NCI-H226 (cell line): ENCODE measurements around the gene GORASP2.

Experiments used
- DNase-seq: peaks from one replicate; pipeline ENCODE4 v3.0.0-alpha.2; 2015

The GORASP2 gene

DNA sequence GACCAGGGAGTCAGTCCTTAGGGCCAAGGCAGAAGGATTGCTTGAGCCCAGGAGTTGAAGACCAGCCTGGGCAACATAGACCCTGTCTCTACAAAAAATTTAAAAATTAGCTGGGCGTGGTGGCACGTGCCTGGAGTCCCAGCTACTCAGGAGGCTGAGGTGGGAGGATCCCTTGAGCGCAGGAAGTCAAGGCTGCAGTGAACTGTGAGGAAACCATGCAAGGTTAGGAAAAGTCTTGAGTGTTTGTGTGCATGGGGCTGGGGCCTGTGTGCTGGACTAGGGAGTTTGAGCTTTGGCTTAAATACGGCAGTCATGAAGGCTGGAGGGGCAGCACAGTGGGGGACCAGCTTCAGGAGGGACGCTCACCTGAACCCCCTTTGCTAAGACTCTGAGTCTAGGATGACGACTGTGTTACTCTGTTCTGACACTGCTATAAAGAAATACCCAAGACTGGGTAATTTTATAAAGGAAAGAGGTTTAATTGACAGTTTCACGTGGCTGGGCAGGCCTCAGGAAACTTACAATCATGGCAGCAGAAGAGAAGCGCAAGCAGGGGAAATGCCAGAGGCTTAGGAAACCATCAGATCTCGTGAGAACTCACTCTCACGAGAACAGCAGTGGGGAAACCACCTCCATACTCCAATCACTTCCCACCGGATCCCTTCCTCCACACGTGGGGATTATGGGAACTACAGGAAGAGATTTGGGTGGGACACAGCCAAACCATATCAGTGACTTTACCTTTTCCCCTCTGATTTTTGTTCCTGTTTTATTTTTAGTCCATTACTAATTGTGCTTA is 39.4 kb downstream of the GORASP2 start:
- DNase-seq = no peak

DNA sequence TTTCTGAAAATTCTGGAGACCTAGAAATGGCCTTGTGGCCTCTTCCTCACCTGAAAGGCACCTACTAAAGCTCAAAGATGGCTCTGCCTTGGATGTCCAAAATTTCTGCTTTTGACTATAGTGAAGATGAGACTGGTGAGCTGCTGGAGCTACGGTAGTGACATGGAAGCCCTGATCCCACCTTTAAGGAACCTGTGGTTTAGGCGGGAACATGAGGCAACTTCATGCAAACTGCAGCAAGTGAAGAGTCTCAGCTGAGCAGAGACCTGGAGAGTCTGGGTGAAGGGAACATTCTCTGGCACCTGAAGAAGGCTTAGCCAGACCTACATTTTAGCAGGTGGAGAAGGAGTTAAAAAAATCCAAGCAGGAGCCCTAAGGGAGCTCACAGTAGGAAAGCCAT is 40.0 kb downstream of the GORASP2 start:
- no peak for DNase-seq

DNA sequence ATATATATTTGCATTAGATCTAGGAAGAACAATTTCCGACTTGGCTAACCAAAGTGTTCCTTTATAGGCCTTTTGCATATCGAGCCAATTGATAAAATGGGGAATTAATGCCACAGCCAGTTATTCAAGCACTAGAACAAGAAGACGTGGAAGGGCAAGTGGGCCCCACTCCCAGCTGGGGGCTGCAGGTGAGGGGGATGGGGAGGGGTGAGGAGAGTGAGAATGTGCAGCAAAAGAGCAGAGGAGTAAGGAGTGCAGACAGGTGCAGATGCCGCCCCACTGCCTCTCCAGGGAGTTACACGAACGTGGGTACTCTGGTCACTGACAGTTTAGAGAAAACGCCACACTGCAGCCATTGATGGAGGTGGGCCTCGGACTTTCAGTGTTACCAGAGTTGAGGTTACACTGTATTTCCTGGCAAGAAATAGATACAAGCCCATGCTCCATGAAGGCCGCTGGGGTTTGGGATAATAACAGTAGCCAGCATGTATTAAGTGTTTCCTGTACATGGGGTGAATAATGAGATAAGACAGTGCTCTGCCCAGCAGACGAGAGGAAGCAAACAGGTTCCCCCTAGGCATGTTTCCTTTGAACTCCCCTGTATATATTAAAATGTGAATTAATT is 40.9 kb downstream of the GORASP2 start:
- no peak for DNase-seq

DNA sequence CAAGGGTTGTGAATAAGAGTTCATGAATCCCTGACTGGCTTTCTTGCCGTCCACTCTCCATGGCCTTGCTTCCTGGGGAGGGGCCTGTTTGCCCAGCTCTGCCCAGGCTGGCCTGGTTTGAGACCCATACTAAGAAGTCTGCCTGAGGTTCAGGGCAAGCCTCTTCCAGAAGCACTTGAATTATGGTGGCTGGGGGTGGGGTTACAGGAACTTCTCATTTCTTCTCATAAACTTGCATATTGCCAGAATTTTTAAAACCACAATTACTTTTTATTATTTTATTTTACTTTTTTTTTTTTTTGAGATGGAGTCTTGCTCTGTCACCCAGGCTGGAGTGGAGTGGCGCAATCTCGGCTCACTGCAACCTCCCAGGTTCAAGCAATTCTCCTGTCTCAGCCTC is 42.0 kb downstream of the GORASP2 start:
- no peak for DNase-seq

DNA sequence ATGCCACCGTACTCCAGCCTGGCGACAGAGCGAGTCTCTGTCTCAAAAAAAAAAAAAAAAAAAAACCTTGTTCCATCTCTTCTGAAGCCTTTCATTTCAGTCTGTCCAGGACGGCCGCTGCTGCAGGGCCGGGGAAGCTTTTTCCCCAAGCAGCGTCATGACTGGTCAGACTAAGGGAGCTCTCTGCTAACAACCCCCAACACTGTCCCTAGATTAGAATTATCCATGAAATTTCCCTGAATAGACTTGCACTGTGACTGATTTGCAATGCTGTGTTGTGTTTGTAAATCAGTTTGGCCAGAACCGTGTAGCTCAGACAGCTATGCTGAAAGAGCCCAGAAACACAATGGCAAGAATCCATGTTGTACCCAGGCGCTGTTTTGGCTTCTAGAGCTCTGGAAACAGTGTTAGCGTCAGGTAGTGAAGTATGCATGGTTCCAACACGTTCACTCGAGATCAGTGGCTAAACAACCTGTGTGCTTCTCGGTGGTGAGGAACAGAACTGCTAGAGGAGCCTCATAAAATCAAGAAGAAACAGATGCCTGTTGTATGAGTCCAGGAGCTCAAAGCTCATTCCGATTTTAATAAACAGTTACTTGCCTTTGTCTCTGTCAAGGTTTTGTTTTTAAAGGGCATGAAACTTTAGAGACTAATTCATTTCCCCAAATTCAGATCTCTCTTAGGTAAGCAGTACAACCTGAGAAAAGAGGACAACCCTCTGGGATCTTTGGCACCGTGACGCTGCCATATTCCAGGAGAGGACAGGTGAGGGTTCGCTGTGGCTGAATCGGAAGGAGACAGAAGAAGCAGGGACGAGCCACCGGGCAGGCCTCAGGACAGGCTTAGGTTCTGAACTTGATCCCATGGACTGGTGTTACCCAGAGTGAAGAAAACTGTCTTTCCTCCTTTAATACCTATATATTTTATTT is 43.5 kb downstream of the GORASP2 start:
- no peak for DNase-seq

- no peak for DNase-seq
These were observed 44.1 kb downstream of the GORASP2 start for GRCh38 chr2:170973225-170973491.

GRCh38 chr2:170973492-170974303 is 44.6 kb downstream of the GORASP2 start:
- DNase-seq = peak; percentile 67

DNA sequence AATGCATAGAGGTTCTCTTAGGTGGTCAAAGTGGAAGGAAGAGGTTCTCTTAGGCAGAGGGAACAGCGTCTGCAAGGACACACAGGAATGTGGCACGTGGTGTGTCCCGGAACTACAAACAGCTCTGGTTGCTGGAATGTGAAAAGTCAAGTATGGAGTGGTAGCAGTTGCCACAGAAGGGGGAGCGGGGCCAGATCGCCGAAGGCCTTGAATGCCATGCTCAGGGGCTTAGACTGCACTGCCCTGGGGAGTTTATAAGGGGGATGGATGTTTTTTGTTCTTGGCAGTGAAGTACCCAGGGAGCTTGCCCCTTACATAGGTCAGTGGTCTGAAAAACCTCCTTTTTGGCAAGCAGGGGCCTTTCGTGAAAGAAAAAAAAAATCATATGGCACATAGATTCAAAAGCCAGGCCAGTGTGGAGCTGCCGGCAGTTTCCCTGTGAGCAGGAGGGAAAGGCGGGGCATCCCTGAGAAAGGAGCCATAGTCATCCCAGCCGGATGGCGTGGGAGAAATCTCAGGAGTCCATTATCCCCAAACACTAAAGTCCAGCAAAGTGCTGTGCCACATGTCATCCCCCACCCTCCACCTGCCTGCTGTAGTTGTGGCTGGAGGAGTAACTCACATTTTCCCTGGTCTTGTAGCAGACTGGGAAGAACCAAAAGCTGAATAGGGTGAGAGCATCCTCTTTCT is 45.4 kb downstream of the GORASP2 start:
- no peak for DNase-seq

DNA sequence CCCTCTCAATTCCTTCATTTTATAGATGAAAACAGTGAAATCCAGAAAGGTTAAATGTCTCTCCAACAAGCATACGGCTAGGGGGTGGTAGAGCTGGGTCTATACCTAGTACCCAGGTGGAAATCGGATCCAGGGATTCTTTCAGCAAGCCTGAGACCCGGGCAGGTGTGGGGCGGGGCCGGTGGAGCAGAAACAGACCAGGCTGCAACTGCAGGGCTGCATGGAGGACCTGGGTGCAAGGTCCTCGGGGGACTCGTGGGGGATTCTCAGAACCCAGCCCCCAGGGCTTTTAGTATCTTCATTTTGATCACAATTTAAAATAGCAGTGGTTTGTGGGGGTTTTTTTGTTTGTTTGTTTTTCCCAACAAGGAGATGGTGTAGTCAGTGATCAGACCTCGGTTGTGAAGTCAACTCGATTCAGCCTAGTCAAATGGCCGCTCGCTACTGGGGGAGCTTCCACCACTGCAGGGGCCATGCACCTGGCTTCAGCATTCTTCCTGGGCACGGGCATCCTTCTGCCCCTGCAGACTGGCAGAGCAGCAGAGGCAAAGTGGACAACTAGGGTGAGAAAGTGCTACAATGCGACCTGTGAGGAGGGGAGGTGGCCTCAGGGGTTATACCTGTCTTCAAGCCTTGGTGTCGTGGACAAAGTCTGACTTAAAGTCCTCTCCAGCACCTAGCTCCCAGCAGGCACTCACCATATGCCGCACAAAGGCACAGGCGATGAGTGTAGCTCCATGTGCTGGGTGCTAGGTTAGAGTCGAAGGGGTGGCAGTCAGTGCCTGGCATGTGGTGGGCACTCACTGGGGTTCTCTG is 46.3 kb downstream of the GORASP2 start:
- DNase-seq = no peak

DNA sequence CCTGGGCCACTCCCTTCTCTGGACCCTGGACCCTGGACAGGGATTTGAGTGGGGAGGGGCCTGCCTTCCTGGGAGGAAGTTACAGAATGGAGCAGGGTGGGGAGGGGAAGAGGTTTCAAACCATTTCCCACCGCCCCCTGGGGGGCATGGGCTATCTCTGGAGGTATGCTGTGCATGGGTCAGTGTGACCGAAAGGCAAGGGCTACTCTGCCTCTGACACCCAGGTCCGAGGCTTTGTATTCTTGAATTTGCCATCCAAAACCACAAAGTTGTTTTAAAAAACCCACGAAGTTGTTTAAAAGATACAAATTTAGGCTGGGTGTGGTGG is 46.9 kb downstream of the GORASP2 start:
- no peak for DNase-seq

DNA sequence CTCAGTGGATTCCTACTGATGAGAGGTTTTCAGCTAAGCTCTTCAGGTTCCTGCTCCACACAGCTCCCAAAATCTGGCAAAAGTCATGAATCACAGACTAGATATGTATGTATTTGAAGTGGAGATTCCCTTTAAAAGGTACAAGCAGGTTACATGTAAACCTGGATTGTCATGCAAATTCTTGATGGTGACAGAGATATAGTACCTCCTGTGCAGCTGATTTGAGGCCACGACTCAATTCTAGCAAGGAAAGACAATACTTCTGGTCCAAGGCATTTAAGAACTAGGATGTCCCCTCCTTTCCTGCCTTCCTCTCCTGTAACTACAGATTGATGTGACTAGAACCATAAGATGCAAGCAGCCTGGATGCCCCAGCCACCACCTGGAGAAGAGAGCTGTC is 55.0 kb downstream of the GORASP2 start:
- DNase-seq = no peak

DNA sequence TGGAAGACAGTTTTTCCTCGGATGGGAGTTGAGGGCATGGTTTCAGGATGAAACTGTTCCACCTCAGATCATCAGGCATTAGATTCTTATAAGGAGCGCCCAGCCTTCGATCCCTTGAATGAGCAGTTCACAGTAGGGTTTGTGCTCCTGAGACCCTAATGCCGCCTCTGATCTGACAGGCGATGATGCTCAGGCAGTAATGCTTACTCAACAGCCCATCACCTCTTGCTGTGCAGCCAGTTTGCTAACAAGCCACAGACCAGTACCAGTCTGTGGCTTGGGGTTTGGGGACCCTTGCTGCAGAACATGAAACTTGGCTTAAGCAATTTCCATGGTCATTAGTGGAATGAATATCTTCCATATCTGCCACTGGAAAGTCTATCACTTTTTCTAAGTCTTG is 56.4 kb downstream of the GORASP2 start:
- DNase-seq = no peak

DNA sequence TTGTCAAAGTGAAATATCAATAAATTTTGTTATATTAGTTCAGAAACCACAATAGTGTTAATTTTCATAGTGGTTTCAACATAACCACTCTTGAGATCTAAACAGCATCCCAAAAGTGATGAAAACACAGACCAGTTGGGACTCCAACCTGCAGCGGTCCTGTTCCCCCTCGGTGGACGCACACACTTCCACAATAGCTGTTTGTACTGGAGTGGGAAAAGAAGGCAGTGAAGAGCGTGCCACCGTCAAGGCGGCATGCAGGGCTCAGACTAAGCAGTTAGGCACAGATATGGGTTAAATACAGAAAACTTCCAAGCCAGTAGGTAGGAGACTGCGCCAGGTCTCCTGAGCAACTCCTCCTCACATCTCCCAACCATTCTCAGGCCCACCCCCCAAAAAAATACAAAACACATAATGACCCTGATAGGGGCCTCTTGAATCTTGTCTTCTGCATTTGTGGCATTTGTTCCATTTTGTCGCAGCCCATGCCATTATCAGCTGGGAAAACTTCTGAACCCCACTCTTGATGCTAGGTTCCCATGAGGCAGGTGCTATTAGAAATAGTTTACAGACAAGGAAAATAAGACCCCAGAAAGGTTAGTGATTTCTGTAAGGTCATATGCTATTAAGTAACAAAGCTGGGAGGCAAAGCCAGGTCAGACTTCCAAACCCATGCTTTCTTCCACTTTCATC is 57.7 kb downstream of the GORASP2 start:
- DNase-seq = no peak

- DNase-seq = no peak
These were observed 62.5 kb downstream of the GORASP2 start for GRCh38 chr2:170991398-170992182.

- DNase-seq = no peak
These were observed 67.3 kb downstream of the GORASP2 start for GRCh38 chr2:170996316-170996715.

DNA sequence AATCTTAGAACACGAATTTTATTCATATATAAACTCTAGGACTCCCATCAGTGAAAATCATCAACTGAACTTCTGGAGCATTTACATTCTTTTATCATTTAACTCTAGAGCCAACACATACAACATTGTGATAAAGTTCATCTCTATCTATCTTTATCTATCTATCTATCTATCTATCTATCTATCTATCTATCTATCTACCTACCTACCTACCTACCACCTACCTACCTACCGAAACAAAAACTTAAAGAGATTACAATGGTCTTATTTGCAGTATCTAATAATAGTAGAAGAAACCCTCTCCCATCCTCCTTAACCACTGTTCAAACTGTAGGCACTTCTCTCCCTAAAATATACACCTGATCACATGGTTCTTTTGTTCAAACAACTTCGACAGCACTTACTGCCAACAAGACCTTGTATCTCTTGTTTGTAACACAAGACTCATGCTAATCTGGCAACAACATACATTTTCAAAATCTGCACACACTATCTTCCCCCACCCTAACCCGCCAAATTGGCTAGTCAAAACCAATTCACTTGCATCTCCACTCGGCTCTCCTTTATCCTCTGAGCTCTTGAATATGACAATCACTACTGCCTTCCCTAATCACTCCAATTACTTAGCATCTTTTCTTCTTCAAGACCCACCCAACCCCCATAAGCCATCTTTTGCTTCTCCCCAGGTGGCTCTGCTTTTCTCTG is 69.0 kb downstream of the GORASP2 start:
- no peak for DNase-seq

- DNase-seq = no peak
These were observed 70.6 kb downstream of the GORASP2 start for GRCh38 chr2:170999654-171000053.

- no peak for DNase-seq
These were observed 75.3 kb downstream of the GORASP2 start for GRCh38 chr2:171004363-171004762.

DNA sequence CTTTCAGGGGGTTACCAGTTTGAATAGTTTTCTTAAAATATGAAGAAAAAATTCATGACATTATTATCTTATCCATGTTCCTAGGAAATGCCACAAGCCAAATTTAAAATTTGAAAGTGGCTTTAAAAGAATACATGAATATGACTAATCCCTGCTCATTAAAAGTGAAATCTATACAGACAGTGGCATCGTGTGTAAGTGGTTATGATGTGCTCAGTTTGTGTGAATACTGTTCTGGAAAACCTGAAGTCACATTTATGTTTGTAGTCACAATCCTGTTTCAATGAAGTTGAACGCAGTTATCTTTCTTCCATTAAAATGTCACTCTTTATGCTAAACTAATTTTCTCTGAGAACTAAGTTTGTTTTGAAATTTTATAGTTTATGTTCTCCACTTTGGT is 75.8 kb downstream of the GORASP2 start:
- no peak for DNase-seq
